Astrocyte of the spinal cord (primary cell): ENCODE results near the gene RABGGTB.

ENCODE experiments used
- DNase-seq: peaks from one replicate; pipeline ENCODE4 v3.0.0; 2011; ENCODE audit warnings: low read depth, low spot score
- H3K4me3 ChIP-seq: 2 replicates; pipeline ENCODE4 v1.5.1; 2011; ENCODE audit warnings: low read depth, mild to moderate bottlenecking, low read length, moderate library complexity
- in situ Hi-C: cut with HindIII; loops from 2 replicates; pipeline ENCODE4 v1.10.0; 2017; ENCODE audit warnings: low sequenced_read_pairs
- TF ChIP-seq, protein P1 (sequence below): IDR thresholded peaks from 2 replicates; pipeline ENCODE4 v1.5.1; 2012; ENCODE audit warnings: low read depth, mild to moderate bottlenecking, low read length, inconsistent platforms

Gene RABGGTB

DNA sequence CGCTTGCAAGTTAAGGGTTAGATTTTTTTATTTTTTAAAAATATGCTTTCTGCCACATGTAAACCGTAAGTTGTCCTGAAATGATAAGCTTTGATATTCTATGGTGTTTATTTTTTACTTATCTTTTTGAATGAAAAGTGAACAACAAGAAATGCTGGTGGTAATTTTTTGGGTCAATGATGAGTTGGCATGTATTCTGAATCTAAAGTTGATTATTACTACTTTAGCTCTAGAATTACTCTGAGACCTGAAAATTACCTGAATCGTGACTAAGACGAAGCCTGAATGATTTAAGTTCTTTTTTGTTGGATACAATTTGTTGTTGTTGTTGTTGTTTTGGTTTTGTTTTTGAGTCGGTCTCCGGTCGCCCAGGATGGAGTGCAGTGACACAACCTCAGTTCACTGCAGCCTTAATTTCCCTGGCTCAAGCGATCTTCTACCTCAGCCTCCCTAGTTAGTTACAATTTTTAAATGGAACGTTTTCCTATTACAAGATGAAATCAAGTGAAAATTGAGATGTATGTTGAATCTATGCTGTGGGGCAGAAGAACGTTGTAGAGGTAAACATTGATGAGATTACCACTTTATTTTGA is 941 bp downstream of the RABGGTB start:
- peak overlapping the region; percentile 89 for H3K4me3 ChIP-seq
- DNase-seq = no peak
- in situ Hi-C loops = no loop called here
- TF ChIP-seq, protein P1, sequence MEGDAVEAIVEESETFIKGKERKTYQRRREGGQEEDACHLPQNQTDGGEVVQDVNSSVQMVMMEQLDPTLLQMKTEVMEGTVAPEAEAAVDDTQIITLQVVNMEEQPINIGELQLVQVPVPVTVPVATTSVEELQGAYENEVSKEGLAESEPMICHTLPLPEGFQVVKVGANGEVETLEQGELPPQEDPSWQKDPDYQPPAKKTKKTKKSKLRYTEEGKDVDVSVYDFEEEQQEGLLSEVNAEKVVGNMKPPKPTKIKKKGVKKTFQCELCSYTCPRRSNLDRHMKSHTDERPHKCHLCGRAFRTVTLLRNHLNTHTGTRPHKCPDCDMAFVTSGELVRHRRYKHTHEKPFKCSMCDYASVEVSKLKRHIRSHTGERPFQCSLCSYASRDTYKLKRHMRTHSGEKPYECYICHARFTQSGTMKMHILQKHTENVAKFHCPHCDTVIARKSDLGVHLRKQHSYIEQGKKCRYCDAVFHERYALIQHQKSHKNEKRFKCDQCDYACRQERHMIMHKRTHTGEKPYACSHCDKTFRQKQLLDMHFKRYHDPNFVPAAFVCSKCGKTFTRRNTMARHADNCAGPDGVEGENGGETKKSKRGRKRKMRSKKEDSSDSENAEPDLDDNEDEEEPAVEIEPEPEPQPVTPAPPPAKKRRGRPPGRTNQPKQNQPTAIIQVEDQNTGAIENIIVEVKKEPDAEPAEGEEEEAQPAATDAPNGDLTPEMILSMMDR = no peak

DNA sequence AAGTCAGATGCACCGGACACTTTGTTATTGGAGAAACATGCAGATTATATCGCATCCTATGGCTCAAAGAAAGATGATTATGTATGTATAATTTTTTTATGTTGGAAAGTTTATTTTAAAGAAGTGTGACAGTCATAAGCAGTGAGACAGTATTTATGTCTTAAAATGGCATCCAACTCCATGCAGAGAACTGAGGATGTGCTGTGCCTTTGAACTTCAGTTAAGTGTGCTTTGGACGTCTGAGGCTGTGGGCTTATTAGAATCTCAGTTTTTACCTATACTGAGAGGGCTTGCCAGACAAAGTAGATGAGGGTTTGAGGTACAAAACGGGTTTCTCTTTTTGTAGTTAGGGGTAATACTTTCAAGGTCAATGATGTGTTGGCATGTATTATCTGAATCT is 1.5 kb downstream of the RABGGTB start:
- no peak for DNase-seq
- H3K4me3 ChIP-seq = peak overlapping the region; percentile 89
- TF ChIP-seq, protein P1 = no peak
- in situ Hi-C loops = no loop called here

GRCh38 chr1:75789988-75790387 is 3.9 kb downstream of the RABGGTB start:
- DNase-seq = no peak
- TF ChIP-seq, protein P1 = no peak
- in situ Hi-C loops = no loop called here
- H3K4me3 ChIP-seq = no peak overlapping the region

DNA sequence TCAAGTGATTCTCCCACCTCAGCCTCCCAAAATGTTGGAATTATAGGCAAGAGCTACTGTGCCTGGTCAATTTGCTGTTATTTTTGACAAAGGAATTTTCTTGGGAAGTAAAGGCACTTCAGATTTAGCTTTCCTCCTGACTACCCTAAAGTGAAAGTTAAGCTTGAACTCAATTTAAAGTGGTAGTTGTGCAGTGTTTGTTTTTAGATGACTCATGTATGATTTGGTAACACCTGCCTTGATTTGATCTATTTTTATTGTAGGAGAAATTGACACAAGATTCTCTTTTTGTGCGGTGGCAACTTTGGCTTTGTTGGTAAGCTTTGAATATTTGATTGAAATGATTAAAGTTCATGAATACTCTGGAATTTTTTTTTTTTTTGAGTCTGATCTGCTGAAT is 5.0 kb downstream of the RABGGTB start:
- DNase-seq = peak; percentile 29
- peak overlapping the region; percentile 0 for H3K4me3 ChIP-seq
- in situ Hi-C loops = no loop called here

DNA sequence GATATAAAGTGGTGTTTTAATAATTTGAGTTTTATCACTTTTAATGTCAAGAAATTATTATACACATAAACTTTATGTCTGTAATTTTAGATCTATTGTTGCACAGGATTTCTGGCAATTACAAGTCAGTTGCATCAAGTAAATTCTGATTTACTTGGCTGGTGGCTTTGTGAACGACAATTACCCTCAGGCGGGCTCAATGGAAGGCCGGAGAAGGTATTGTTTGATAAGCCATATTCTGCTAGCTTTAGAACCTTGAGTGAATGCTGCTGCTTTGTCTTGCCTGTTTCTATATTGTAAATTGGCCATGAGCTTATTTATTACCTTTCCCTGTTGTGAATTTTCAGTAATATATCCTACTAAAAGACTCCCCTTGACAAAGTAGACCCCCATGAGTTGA is 6.0 kb downstream of the RABGGTB start:
- in situ Hi-C loops = no loop called here
- TF ChIP-seq, protein P1 = no peak
- no peak overlapping the region for H3K4me3 ChIP-seq
- DNase-seq = no peak

More for the DNA sequence above, 5.0 kb downstream of the RABGGTB start:
- TF ChIP-seq, protein P1 = no peak

GRCh38 chr1:75794382-75794781 is 8.3 kb downstream of the RABGGTB start:
- DNase-seq = no peak
- TF ChIP-seq, protein P1 = no peak
- H3K4me3 ChIP-seq = no peak overlapping the region
- in situ Hi-C loops = no loop called here
